Neuronal stem cell (in vitro differentiated cells): ENCODE results near the gene LOXL4.

ENCODE experiments used
- DNase-seq: peaks from one replicate; pipeline ENCODE4 v3.0.0-alpha.2; 2013; ENCODE audit warnings: low spot score
- H2AFZ ChIP-seq: one replicate; pipeline ENCODE4 v1.6.1; 2013; ENCODE audit warnings: mild to moderate bottlenecking, low read length, inconsistent platforms
- H2AK5ac ChIP-seq: 2 replicates; pipeline ENCODE4 v1.6.1; 2013; ENCODE audit warnings: low read depth, mild to moderate bottlenecking, inconsistent platforms, low read length, moderate library complexity, mixed read lengths
- H2BK120ac ChIP-seq: 2 replicates; pipeline ENCODE4 v1.6.1; 2013; ENCODE audit warnings: low read depth, mild to moderate bottlenecking, inconsistent platforms, low read length, moderate library complexity, mixed read lengths
- H2BK12ac ChIP-seq: one replicate; pipeline ENCODE4 v1.6.1; 2013; ENCODE audit warnings: low read length, inconsistent platforms
- H2BK15ac ChIP-seq: 2 replicates; pipeline ENCODE4 v1.6.1; 2013; ENCODE audit warnings: mild to moderate bottlenecking, low read length, inconsistent platforms, mixed read lengths
- H2BK5ac ChIP-seq: one replicate; pipeline ENCODE4 v1.6.1; 2013; ENCODE audit warnings: inconsistent platforms, mild to moderate bottlenecking, low read length, moderate library complexity
- H3K14ac ChIP-seq: one replicate; pipeline ENCODE4 v1.6.1; 2013; ENCODE audit warnings: low read length, inconsistent platforms
- H3K18ac ChIP-seq: 2 replicates; pipeline ENCODE4 v1.6.1; 2013; ENCODE audit warnings: low read length, inconsistent platforms
- H3K23ac ChIP-seq: 2 replicates; pipeline ENCODE4 v1.6.1; 2013; ENCODE audit warnings: low read depth, mild to moderate bottlenecking, mixed read lengths, low read length, inconsistent platforms; ENCODE audit not compliant: poor library complexity
- H3K27ac ChIP-seq: replicated peaks from 3 replicates; pipeline ENCODE4 v1.5.1; 2013; ENCODE audit warnings: low read length, inconsistent platforms
- H3K27me3 ChIP-seq, 3 experiments: 2 replicates each; pipeline ENCODE4 v1.6.1; 2013; ENCODE audit warnings: low read length in 3 of 3, mild to moderate bottlenecking in 2 of 3, inconsistent platforms in 1 of 3, low read depth in 1 of 3, mixed read lengths in 1 of 3, moderate library complexity in 1 of 3; ENCODE audit not compliant: control insufficient read depth in 3 of 3, insufficient read depth in 3 of 3
- H3K36me3 ChIP-seq, 2 donors: replicated peaks in 1 of 2; 2 replicates each; pipeline ENCODE4 v1.6.1; 2013; ENCODE audit warnings: low read length in 2 of 2; ENCODE audit not compliant: control insufficient read depth in 2 of 2, insufficient read depth in 2 of 2
- H3K4ac ChIP-seq: 2 replicates; pipeline ENCODE4 v1.6.1; 2013; ENCODE audit warnings: inconsistent platforms, mild to moderate bottlenecking, low read length, moderate library complexity
- H3K4me1 ChIP-seq, 2 donors: 1 replicate in 1 of 2; 2 replicates in 1 of 2; pipeline ENCODE4 v1.6.1; 2013; ENCODE audit warnings: low read length in 2 of 2, low read depth in 1 of 2; ENCODE audit not compliant: control insufficient read depth in 2 of 2, insufficient read depth in 1 of 2
- H3K4me2 ChIP-seq: one replicate; pipeline ENCODE4 v1.6.1; 2013; ENCODE audit warnings: mild to moderate bottlenecking, low read length, inconsistent platforms; ENCODE audit not compliant: insufficient read depth, poor library complexity, severe bottlenecking
- H3K4me3 ChIP-seq, 2 donors: 2 replicates each; pipeline ENCODE4 v1.5.1; 2013; ENCODE audit warnings: low read length in 2 of 2, mild to moderate bottlenecking in 2 of 2, inconsistent platforms in 1 of 2, moderate library complexity in 1 of 2
- H3K79me1 ChIP-seq: one replicate; pipeline ENCODE4 v1.6.1; 2013; ENCODE audit warnings: low read depth, mild to moderate bottlenecking, inconsistent platforms, low read length, moderate library complexity
- H3K9ac ChIP-seq: one replicate; pipeline ENCODE4 v1.6.1; 2013; ENCODE audit warnings: mild to moderate bottlenecking, low read depth, low read length, inconsistent platforms; ENCODE audit not compliant: poor library complexity
- H3K9me3 ChIP-seq, 2 donors: replicated peaks in 1 of 2; 2 replicates each; pipeline versions ENCODE3 to v1.6.1; 2013; ENCODE audit warnings: low read length in 2 of 2, mild to moderate bottlenecking in 2 of 2, inconsistent platforms in 1 of 2, low read depth in 1 of 2, mixed read lengths in 1 of 2, moderate library complexity in 1 of 2; ENCODE audit not compliant: control insufficient read depth in 2 of 2, insufficient read depth in 1 of 2
- H4K8ac ChIP-seq: one replicate; pipeline ENCODE4 v1.6.1; 2013; ENCODE audit warnings: low read depth, mild to moderate bottlenecking, inconsistent platforms, low read length, moderate library complexity
- H4K91ac ChIP-seq: one replicate; pipeline ENCODE4 v1.6.1; 2013; ENCODE audit warnings: low read length, low read depth, mild to moderate bottlenecking, inconsistent platforms; ENCODE audit not compliant: poor library complexity
- WGBS, 2 donors: extraction: QIAGEN DNeasy Blood & Tissue Kit; methylation state at CpG; one replicate each; pipeline ENCODE4 v1.1.7; 2013; ENCODE audit warnings: missing lambda C conversion rate in 2 of 2, mixed read lengths in 1 of 2; ENCODE audit not compliant: insufficient read length in 2 of 2, insufficient replicate concordance in 1 of 2; ENCODE audit errors: extremely low coverage in 2 of 2; 5-methylcytosine and 5-hydroxymethylcytosine counted together

Gene LOXL4

GRCh38 chr10:98244586-98244985 is 23.4 kb downstream of the LOXL4 start:
- H3K23ac ChIP-seq = no peak overlapping the region
- H4K8ac ChIP-seq = no peak overlapping the region
- no peak overlapping the region for H3K27ac ChIP-seq
- no peak overlapping the region for H2AFZ ChIP-seq
- no peak overlapping the region for H3K4me2 ChIP-seq
- H3K36me3 ChIP-seq = peaks cover 16 to 66% of the 10 kb centered on the region in 2 donors
- H3K14ac ChIP-seq = no peak overlapping the region
- peaks cover 14 to 15% of the 10 kb centered on the region in 2 donors for H3K4me1 ChIP-seq
- no peak overlapping the region for H2BK15ac ChIP-seq
- H3K27me3 ChIP-seq = no peaks in the 10 kb centered on the region
- H3K9ac ChIP-seq = no peak overlapping the region
- no peaks in the 10 kb centered on the region for H3K9me3 ChIP-seq
- no peak overlapping the region for H2BK5ac ChIP-seq
- no peak for DNase-seq
- no peak overlapping the region for H2AK5ac ChIP-seq
- no CpG with 5 or more reads among the region's 2 CpGs for WGBS, 2 donors
- no peak overlapping the region for H3K4ac ChIP-seq
- H3K79me1 ChIP-seq = no peaks in the 10 kb centered on the region
- H4K91ac ChIP-seq = no peak overlapping the region
- no peak overlapping the region for H3K18ac ChIP-seq
- H2BK12ac ChIP-seq = no peak overlapping the region
- no peak overlapping the region for H2BK120ac ChIP-seq
- H3K4me3 ChIP-seq = no peak overlapping the region

DNA sequence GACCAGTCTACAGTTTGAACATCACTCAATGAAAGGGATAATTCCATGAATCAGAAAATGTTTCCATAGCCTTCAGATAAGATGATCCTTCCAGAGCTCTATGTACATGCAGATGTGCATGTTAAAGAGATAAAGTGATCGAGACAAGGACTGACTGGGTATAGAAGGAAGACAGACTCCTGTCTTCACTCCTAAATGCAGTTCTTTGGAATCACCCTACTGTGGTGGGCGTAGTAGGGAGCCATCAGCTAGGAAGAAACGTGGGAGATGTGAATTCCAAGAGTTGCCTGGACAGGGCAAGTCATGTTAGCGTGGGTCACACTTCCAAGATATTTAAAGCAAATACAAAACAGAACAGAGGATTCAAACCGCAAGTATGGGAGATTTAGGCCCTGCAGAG is 23.9 kb downstream of the LOXL4 start:
- H3K23ac ChIP-seq = no peak overlapping the region
- no peak overlapping the region for H2BK12ac ChIP-seq
- H3K4me2 ChIP-seq = no peak overlapping the region
- no peaks in the 10 kb centered on the region for H3K79me1 ChIP-seq
- H2BK5ac ChIP-seq = no peak overlapping the region
- peaks cover 16 to 70% of the 10 kb centered on the region in 2 donors for H3K36me3 ChIP-seq
- H4K91ac ChIP-seq = no peak overlapping the region
- no peak overlapping the region for H3K18ac ChIP-seq
- H3K9me3 ChIP-seq = no peaks in the 10 kb centered on the region
- no peak overlapping the region for H4K8ac ChIP-seq
- no peak overlapping the region for H3K4ac ChIP-seq
- no peak overlapping the region for H2BK15ac ChIP-seq
- H3K14ac ChIP-seq = no peak overlapping the region
- no peak overlapping the region for H2BK120ac ChIP-seq
- H2AFZ ChIP-seq = no peak overlapping the region
- H3K27ac ChIP-seq = no peak overlapping the region
- H3K4me3 ChIP-seq = no peak overlapping the region
- no peak overlapping the region for H2AK5ac ChIP-seq
- no CpG with 5 or more reads among the region's 5 CpGs for WGBS, 2 donors
- no peaks in the 10 kb centered on the region for H3K27me3 ChIP-seq
- H3K4me1 ChIP-seq = peaks cover 10 to 11% of the 10 kb centered on the region in 2 donors
- no peak overlapping the region for H3K9ac ChIP-seq
- DNase-seq = no peak

GRCh38 chr10:98242823-98243222 is 25.2 kb downstream of the LOXL4 start:
- no peak overlapping the region for H4K8ac ChIP-seq
- no CpG with 5 or more reads among the region's 1 CpG for WGBS, 2 donors
- H2AK5ac ChIP-seq = no peak overlapping the region
- no peak overlapping the region for H2BK120ac ChIP-seq
- peaks cover 10 to 72% of the 10 kb centered on the region in 2 donors for H3K36me3 ChIP-seq
- no peak overlapping the region for H3K4me3 ChIP-seq
- peaks cover 4 to 5% of the 10 kb centered on the region in 2 donors for H3K4me1 ChIP-seq
- H3K18ac ChIP-seq = no peak overlapping the region
- DNase-seq = no peak
- no peak overlapping the region for H2BK15ac ChIP-seq
- H3K79me1 ChIP-seq = no peaks in the 10 kb centered on the region
- H3K27me3 ChIP-seq = no peaks in the 10 kb centered on the region
- no peak overlapping the region for H2BK5ac ChIP-seq
- no peak overlapping the region for H2BK12ac ChIP-seq
- no peak overlapping the region for H3K27ac ChIP-seq
- H2AFZ ChIP-seq = no peak overlapping the region
- no peak overlapping the region for H3K9ac ChIP-seq
- H3K9me3 ChIP-seq = no peaks in the 10 kb centered on the region
- no peak overlapping the region for H4K91ac ChIP-seq
- no peak overlapping the region for H3K4me2 ChIP-seq
- no peak overlapping the region for H3K23ac ChIP-seq
- no peak overlapping the region for H3K4ac ChIP-seq
- H3K14ac ChIP-seq = no peak overlapping the region

GRCh38 chr10:98240524-98240923 is 27.5 kb downstream of the LOXL4 start:
- Histone ChIP-seq H3K14ac (no peak overlapping the region), H3K18ac (no peak overlapping the region), H2BK12ac (no peak overlapping the region), H3K4ac (no peak overlapping the region), H3K23ac (no peak overlapping the region), H3K4me1 (no peaks in the 10 kb centered on the region), H2AK5ac (no peak overlapping the region), H4K8ac (no peak overlapping the region), H2AFZ (no peak overlapping the region), H3K4me2 (no peak overlapping the region), H4K91ac (no peak overlapping the region), H2BK5ac (no peak overlapping the region), H3K9me3 (no peaks in the 10 kb centered on the region), H2BK15ac (no peak overlapping the region), H3K4me3 (no peak overlapping the region), H3K79me1 (no peaks in the 10 kb centered on the region), H3K36me3 (peaks cover 14 to 74% of the 10 kb centered on the region in 2 donors), H3K27ac (no peak overlapping the region), H3K27me3 (no peaks in the 10 kb centered on the region), H3K9ac (no peak overlapping the region), H2BK120ac (no peak overlapping the region)
- DNase-seq = no peak
- WGBS, 2 donors = no CpG with 5 or more reads among the region's 3 CpGs
